Measurements from ENCODE around the gene MICA.
"Not testable (repeated sequence)": the region's sequence is repeated elsewhere in the genome, so short reads cannot be mapped to it uniquely, and the experiment has no call there.

Gene MICA

DNA sequence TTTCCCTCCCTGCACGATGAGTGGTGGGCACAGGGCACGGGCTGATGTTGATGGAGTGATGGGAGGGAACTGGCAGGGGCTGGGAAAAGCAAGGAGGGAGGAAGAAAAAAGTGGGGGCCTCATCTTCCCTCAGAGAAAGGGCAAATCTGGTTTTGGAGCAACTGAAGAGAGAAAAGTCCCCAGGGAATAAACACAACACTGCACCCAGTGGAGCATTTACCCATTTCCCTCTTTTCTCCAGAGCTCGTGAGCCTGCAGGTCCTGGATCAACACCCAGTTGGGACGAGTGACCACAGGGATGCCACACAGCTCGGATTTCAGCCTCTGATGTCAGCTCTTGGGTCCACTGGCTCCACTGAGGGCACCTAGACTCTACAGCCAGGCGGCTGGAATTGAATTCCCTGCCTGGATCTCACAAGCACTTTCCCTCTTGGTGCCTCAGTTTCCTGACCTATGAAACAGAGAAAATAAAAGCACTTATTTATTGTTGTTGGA lies 11.4 kb downstream of the MICA start:
- DNase-seq: no peak

DNA sequence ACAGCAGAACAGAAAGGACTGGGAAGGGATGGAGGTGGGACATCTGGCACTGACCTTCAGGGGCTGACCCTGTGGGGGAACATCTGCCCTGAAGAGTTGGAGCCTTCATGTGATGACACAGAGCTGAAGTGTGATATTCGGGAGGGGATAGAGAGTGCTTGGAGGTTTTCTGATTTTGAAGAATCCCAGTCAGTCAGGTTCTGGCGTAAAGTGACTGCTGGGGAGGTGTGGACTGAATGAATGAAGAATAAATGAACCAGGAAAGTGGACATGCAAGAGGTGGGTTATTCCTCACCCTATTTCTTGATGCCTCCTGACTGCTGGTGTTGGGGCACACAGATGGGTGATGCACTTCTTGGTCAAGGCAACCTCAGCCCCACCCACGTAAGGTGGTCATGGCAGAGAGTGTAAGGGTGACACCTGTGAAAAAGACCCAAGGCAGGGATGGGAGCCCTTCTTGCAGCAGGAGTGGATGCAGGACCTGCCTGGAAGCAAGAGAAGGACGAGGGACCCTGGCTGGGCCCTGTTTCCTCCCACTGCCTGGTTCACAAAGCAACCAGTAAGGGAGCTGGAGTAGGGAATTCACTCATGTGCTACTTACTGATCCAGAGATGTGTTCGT lies 13.1 kb downstream of the MICA start:
- no peak for DNase-seq

DNA sequence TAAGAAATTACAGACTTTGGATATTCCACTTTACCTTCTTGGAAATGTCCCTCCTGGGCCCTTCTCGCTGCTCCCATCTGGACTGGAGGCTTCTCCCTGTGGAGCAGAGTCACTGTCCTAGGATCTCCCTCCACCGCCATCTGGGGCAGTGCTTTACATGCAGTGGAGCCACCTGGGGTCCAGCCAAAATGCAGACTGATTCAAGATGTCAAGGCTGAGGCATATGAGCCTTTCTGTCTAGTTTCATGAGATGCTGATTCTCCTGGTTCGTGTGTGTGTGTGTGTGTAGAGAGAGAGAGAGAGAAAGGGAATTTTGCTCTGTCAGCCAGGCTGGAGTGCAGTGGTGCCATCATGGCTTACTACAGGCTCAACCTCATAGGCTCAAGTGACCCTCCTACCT lies 14.9 kb downstream of the MICA start:
- DNase-seq: no peak

DNA sequence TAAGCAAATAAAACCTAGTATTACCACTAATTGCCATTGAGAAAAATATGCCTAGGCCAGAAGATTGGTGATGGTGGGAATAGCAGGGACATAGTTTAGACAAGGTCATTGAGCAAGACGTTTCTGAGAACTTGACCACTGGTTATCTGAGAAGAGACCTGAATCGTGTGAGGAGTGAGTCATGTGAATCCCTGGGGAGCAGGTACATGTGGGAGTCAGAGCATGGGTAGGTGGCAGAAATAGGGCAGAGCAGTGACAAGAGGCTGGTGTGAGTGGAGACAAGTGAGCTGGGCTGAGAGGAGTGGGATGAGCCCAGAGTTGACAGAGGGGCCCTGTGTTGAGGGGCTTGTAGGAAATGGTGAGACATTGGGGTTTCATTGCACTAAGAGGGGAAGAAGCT lies 16.4 kb downstream of the MICA start:
- DNase-seq: no peak

DNA sequence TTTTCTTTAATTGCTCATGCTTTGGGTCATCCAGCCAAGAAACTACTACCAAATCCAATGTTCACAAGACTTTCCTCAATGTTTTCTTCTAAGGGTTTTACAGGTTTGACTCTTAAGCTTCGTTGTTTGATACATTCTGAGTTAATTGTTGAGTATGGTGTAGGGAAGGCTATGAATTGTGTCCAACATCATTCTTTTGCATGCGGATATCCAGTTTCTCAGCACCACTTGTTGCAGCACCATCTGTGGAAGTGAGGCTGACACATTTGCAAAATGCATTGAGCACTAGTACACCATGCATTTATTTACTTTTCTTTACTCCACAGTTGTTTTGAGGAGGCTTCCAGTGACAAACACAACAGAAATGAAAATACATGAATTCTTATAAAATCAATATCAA lies 17.2 kb downstream of the MICA start:
- DNase-seq: no peak

DNA sequence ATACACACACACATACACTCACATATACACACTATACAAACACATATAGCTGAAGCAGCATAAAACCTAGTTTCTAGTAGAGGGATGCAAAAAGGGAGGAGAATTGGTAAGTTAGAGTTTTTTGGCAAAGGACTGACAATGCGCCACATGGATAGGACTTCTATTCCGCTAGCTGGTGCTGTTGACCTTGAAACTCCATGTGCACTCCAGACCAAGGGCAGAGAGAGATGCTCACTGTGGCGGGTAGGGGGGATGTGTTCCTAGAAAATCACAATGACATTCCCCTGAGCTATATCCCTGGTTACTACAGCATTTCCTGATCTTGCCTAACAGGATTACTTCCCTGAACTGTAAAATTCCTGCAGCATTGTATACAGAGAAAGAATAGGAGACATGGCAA lies 19.2 kb downstream of the MICA start:
- DNase-seq: no peak

DNA sequence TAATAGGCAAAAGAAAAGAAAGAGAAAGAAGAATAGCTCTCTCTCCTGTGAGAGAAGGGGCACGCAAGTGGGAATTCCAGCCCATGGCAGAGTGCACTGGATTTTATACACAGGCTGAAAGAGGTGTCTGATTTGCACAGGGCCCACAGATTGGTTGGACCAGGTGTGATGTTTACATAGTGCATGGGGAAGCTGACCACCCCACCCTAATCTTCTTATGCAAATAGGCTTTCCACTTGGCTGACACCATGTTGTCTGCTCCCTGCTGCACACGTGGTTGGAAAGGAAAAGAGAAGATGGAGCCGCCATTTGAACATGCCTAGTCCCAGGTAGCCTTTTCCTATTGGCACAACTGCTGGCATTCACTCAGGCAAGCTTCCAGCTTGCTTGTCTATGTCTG lies 20.2 kb downstream of the MICA start:
- no peak for DNase-seq

DNA sequence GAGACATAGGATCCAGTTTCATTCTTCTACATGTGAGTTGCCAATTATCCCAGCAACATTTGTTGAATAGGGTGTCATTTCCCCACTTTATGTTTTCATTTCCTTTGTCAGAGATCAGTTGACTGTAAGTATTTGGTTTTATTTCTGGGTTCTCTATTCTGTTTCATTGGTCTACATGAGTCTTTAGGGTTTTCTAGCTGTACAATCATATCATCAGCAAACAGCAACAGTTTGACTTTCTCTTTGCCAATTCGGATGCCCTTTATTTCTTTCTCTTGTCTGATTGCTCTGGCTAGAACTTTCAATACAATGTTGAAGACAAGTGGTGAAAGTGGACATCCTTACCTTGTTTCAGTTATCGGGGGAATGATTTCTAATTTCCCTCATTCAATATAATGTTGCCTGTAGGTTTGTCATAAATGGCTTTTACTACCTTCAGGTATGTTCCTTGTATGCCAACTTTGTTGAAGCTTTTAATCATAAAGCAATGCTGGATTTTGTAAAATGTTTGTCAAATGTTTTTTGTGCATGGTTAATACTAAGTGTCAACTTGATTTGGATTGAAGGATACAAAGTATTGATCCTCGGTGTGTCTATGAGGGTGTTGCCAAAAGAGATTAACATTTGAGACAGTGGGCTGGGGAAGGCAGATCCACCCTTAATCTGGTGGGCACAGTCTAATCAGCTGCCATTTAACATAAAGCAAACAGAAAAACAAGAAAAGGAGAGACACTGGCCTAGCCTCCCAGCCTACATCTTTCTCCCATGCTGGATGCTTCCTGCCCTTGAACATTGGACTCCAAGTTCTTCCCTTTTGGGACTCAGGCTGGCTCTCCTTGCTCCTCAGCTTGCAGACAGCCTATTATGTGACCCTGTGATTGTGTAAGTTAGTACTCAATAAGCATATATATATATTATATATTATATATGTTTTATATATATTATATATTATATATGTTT lies 23.3 kb downstream of the MICA start:
- no peak for DNase-seq

DNA sequence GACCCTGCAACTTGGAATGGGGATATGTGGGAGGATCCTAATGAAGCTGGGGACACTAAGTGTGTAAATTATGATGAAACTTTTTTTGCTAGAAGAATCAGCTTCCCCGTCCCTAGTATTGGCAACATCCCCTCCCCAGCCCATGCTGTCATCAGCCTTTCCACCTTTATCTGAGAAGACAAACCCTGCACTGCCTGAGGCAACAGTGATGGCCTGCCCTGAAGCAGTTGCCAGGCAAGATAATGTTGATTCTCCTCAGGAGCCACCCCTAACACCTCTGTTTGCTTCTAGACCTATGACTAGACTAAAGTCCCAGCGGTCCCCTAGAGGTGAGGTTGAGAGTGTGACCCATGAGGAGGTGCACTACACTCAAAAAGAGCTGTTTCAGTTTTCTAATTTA lies 27.1 kb downstream of the MICA start:
- no peak for DNase-seq

DNA sequence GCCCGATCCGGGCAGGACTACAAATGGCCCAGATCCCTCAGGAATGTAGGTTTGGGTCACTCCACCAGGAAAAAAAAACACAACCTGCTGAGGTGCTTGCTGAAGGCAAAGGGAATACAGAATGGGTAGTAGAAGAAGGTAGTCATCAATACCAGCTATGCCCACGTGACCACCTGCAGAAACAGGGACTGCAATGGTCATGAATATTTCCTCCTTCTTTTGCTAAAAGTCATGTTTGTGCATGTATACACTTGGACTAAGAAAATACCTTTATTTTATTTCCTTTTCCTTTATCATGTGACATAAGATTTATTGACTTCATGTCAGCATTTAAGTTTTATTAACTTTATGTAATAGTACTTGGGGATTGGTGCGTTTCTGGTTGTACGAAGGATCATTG lies 31.7 kb downstream of the MICA start:
- DNase-seq: not testable (repeated sequence)

DNA sequence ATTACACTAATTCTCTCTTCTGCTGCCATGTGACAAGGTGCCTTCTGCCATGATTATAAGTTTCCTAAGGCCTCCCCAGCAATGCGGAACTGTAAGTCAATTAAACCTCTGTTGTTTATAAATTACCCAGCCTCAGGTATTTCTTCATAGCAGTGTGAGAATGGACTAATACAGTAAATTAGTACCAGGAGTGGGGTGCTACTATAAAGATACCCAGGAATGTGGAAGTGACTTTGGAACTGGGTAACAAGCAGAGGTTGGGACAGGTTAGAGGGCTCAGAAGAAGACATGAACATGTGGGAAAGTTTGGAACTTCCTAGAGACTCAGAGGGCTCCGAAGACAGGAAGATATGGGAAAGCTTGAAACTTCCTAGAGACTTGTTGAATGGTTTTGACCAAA lies 34.8 kb downstream of the MICA start:
- no peak for DNase-seq

DNA sequence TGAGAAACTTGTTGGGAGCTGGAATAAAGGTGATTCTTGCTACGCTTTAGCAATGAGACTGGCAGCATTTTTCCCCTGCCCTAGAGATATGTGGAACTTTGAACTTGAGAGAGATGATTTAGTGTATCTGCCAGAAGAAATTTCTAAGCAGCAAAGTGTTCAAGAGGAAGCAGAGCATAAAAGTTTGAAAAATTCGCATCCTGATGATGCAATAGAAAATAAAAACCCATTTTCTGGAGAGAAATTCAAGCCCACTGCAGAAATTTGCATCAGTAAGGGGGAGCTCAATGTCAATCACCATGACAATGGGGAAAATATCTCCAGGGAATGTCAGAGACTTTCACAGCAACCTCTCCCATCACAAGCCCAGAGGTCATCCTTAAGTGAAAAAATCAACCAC lies 35.3 kb downstream of the MICA start:
- DNase-seq: no peak

DNA sequence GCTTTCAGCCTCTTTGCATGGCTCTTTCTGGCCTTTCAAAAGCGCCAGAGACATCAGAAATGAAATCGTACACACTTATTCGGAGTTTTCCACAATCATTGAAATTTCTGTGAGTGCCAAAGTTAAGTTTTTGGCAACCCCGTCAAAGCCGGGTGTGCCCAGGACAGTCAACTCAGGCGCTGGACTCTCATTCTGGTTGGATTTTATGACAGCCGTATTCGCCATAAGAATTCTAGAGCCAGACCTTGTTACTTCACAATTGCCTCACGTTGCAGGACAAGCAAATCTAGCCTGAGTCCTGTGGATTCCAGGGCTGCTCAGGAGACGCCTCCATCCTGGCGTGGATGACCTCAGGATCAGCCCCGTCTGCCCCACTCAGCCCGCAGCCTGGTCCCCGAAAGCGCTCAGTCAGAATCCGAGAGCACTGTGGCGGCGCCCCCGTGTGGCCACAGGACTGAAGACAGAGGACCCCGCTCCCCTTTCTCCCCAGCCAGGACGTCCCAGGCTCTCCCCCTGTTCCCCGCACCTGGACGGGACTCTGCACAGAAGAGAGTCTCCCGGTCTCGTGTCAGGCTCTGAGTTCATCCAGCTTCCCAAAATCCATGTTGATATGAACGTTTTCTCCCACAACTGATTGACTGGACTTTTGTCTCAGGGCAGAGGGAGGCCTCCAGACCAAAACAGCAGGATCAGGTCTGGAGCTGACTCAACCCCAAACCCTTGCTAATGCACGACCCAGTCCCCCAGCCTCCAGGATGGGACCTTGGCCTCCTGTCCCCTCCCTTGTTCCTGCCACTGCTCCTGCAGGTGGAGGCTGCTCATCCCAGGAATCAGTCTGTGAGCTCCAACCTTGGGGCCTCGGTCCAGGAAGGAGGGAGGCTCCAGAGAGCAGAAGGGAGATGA lies 38.2 kb downstream of the MICA start:
- peak; percentile 3 for DNase-seq

DNA sequence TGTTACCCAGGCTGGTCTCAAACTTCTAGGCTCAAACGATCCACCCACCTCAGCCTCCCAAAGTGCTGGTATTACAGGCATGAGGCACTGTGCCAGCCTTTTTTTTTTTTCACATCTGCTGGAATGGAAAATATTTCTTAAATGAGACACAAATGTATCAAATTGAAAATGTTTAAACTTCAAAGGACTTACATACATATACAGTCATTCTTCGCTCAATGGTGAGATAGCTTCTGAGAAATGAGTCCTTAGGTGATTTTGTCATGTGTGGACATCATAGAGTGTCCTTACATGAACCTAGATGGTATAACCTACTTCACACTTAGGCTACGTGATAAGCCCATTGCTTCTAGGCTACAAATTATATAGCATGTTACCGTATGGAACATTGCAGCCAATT lies 43.1 kb downstream of the MICA start:
- no peak for DNase-seq

DNA sequence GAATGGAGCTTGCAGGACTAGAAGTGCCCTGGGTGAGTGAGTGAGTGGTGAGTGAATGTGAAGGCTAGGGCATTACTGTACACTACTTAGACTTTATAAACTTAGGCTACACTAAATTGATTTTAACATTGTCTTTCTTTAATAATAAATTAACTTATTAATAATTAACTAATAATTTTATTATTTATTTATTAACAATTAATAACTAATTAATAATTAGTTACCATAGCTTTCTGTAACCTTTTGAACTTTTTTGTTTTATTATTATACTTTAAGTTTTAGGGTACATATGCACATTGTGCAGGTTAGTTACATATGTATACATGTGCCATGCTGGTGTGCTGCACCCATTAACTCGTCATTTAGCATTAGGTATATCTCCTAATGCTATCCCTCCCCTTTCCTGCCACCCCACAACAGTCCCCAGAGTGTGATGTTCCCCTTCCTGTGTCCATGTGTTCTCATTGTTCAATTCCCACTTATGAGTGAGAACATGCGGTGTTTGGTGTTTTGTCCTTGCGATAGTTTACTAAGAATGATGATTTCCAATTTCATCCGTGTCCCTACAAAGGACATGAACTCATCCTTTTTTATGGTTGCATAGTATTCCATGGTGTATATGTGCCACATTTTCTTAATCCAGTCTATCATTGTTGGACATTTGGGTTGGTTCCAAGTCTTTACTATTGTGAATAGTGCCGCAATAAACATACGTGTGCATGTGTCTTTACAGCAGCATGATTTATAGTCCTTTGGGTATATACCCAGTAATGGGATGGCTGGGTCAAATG lies 43.8 kb downstream of the MICA start:
- DNase-seq: not testable (repeated sequence)

DNA sequence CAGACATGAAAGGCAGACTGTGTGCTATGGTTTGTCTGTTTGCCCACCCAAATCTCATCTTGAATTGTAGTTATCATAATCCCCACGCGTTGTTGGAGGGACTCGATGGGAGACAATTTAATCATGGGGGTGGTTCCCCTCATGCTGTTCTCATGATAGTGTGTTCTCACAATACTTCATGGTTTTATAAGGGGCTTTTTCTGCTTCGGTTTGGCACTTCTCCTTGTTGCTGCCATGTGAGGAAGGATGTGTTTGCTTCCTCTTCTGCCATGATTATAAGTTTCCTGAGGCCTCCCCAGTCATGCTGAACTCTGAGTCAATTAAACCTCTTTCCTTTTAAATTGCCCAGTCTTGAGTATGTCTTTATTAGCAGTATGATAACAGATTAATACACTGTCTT lies 47.4 kb downstream of the MICA start:
- DNase-seq: no peak

DNA sequence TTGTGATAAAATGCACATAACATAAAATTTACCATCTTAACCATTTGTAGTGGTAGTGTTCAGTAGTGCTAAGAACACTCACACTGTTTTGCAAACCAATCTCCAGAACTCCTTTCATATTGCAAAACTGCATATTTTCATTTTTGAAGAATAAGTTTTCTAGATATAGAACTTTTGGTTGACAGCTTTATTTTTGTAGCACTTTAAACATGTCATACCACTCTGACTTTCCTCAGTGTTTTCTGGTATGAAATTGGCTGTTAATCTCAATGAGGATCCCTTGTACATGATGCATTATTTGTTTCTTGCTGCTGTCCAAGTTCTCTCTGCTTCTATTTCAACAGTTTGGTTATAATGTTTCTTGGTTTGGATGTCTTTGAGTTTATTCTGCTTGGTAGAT lies 49.5 kb downstream of the MICA start:
- no peak for DNase-seq

DNA sequence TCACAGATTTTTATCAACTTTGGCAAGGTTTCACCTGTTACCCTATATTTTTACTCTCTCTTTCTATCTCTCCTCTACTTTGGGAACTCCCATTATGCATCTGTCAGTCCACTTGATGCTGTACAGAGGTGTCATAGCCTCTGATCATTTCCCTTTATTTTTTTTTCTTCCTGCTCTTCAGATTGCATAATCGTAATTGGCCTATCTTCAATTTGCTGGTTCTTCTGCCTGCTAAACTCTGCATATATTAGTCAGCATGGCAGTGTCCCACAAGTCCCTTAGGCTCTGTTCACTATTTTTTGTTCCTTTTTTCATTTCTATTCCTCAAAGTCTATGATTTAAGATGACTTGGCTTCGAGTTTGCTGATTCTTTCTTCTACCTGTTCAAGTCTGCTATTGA lies 49.9 kb downstream of the MICA start:
- no peak for DNase-seq

DNA sequence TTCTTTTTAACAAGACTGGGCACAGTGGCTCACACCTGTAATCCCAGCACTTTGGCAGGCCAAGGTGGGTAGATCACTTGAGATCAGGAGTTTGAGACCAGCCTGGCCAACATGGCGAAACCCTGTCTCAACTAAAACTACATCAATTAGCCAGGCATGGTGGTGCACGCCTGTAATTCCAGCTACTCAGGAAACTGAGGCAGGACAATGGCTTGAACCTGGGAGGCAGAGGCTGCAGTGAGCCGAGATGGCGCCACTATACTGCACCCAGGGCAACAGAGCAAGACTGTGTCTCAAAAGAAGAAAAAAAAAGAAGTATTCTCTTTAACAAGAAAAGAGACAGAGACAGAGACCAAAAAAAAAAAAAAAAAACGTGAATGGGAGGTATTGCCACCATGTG lies 56.5 kb downstream of the MICA start:
- not testable (repeated sequence) for DNase-seq

DNA sequence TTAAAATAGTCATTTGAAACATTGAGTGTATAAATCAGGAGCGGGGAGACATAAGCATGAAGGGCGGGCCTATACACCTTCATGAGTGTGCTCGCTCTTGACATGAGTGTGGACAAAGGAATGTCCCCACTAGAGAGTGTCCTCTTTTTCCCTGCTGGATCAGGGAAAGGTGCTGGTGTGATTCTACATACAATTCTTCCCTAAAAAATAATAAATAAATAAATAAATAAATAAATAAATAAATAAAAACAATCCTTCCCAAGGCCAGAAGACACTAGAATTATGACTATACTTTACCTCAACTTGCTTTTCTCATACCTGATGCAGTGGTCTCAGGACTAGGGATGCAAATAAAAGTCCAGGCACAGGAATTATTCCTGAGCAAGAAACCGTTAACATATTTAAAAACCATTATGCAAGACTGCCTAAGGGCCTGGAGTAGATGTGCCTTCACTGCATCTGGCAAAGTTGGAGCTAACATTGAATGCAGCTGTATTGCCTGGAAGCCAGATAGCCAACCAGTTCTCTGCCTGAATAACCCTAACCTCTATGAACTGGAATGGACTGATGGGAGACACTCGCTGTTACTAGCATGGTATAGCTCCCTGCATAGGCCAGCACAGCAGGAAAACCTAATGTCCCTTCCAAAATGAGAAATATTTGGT lies 57.1 kb downstream of the MICA start:
- DNase-seq: no peak

DNA sequence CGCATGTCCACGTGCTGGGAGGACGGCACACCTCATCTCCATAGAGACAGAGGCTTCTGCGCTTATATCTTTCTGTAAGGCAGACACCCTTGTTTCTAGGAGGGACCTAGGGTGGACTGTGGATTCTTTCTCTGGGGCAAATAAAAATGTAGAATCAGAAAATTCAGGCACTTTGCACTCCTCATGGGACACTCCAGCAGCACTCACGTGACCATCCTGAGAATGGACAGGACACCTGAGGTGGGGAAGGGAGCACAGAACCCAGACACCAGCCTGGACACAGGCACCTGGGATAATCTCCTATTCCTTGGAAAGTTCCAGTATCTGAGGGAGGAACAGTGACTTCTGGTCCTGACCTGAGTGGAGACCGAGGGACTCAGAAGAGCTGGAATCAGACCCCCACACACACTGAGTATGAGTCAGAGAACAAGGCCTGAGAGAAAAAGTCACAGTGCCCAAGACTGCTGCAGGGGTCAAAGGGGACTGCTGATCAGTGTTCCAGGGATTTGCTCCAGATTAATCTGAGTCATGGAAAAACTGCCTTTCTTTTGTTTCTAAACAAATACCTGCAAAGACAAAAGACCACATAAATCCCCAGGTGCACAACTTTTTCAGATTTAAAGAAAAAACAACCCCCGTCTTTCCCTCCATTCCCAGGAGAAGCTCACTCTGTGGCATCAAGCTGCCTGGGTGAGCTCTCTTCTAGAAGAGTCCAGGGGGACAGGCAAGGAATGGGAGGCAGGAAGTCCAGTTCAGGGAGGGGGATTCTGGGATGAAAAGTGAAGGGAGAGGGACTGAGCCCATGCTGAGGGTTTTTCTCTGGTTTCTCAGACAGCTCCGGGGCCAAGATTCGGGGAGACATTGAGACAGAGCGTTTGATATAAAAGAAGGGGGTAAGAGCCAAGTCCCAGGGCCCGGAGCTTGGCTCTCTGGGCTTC lies 58.9 kb downstream of the MICA start:
- DNase-seq: no peak

All from NCI-H2029 (cell line).